ENCODE data around the gene KLHDC3. TPM values are rescaled to one million over a fixed set of nuclear protein-coding genes. Genes with fewer than 3 reads are reported as not detected.

Gene KLHDC3
- total and polyA plus RNA-seq, 10 of the 15 experiments (the other 5 are each of a cell fraction or from before 2014, with no cell fraction given): 2.4 to 102 (median 55.4) TPM

- peaks cover 6 to 21% of the 10 kb centered on the region in 2 experiments; a peak in 3 of 4 replicates for H3K36me3 ChIP-seq (ENCODE audit: control insufficient read depth in 2 of 2, insufficient read depth in 2 of 2, low read length in 1 of 2)
- no peaks in the 10 kb centered on the region for H3K79me2 ChIP-seq (ENCODE audit: control insufficient read depth, insufficient read depth, low read length)
- no peak overlapping the region for H3K9ac ChIP-seq (ENCODE audit: control insufficient read depth, insufficient read depth, low read length)
- ChIA-PET CTCF (no interaction called here), SMC1A (ENCODE audit: uncharacterized antibody, unreplicated experiment) (no interaction called here), POLR2A (interaction anchor here (0.6 kb wide), 1 partner anchor 127 kb away, joined by 5 read pairs; no protein-coding TSS in a partner anchor), RAD21 (ENCODE audit: unreplicated experiment) (no interaction called here)
- no peak overlapping the region for H3K27ac ChIP-seq (ENCODE audit: control insufficient read depth, insufficient read depth)
- no peak overlapping the region for H3K4me3 ChIP-seq
- H4K20me1 ChIP-seq (ENCODE audit: control insufficient read depth, insufficient read depth): no peaks in the 10 kb centered on the region
- H3K9me3 ChIP-seq (replicated peaks; ENCODE audit: control insufficient read depth, insufficient read depth, low read length): no peaks in the 10 kb centered on the region
- no peak overlapping the region for H2AFZ ChIP-seq (ENCODE audit: control insufficient read depth, low read depth, low read length)
- WGBS (ENCODE audit: insufficient coverage, insufficient replicate concordance, low lambda C conversion rate, missing lambda C conversion rate): 99% methylated on average over 9 of the region's 9 CpGs
- in situ Hi-C loops (cut with MboI): no loop called here
- no peaks in the 10 kb centered on the region for H3K4me1 ChIP-seq (ENCODE audit: control insufficient read depth, insufficient read depth, low read length)
- no peak for TF ChIP-seq FOS (IDR thresholded peaks at IDR 0.05; ENCODE audit: borderline replicate concordance, extremely low read depth, insufficient read length)
- TF ChIP-seq IRF4 (IDR thresholded peaks at IDR 0.05; ENCODE audit: low read depth, low read length): no peak
- no peak for TF ChIP-seq ZNF217 (IDR thresholded peaks at IDR 0.05)
- TF ChIP-seq KAT2A (conservative IDR thresholded peaks at IDR 0.05; ENCODE audit: control insufficient read depth, low read depth, low read length): no peak
- TF ChIP-seq SIN3A (IDR thresholded peaks at IDR 0.05; ENCODE audit: low read depth, low read length): no peak
- TF ChIP-seq RFX5 (IDR thresholded peaks at IDR 0.05; ENCODE audit: low read depth, low read length): no peak
- TF ChIP-seq MEF2B (IDR thresholded peaks at IDR 0.05; ENCODE audit: partially characterized antibody, poor library complexity, severe bottlenecking): no peak
- no peak for TF ChIP-seq NBN (IDR thresholded peaks at IDR 0.05)
- no peak for TF ChIP-seq HDAC6 (IDR thresholded peaks at IDR 0.05; ENCODE audit: unreplicated experiment)
- TF ChIP-seq, protein P1, sequence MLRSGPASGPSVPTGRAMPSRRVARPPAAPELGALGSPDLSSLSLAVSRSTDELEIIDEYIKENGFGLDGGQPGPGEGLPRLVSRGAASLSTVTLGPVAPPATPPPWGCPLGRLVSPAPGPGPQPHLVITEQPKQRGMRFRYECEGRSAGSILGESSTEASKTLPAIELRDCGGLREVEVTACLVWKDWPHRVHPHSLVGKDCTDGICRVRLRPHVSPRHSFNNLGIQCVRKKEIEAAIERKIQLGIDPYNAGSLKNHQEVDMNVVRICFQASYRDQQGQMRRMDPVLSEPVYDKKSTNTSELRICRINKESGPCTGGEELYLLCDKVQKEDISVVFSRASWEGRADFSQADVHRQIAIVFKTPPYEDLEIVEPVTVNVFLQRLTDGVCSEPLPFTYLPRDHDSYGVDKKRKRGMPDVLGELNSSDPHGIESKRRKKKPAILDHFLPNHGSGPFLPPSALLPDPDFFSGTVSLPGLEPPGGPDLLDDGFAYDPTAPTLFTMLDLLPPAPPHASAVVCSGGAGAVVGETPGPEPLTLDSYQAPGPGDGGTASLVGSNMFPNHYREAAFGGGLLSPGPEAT (IDR thresholded peaks at IDR 0.05; ENCODE audit: low read depth): no peak
- no peak for TF ChIP-seq IRF5 (IDR thresholded peaks at IDR 0.05; ENCODE audit: borderline replicate concordance)
- no peak for TF ChIP-seq PAX8 (IDR thresholded peaks at IDR 0.05)
- no peak for TF ChIP-seq YBX1 (IDR thresholded peaks at IDR 0.05)
- TF ChIP-seq POLR2AphosphoS2 (IDR thresholded peaks at IDR 0.05; ENCODE audit: low read depth, low read length): no peak
- no peak for TF ChIP-seq NFIC (IDR thresholded peaks at IDR 0.05; ENCODE audit: low read depth, low read length)
- no peak for TF ChIP-seq BACH1 (IDR thresholded peaks at IDR 0.05; ENCODE audit: borderline replicate concordance)
- TF ChIP-seq EZH2 (IDR thresholded peaks at IDR 0.05; ENCODE audit: borderline replicate concordance, control insufficient read depth, low read depth, low read length): no peak
- TF ChIP-seq, protein P2, sequence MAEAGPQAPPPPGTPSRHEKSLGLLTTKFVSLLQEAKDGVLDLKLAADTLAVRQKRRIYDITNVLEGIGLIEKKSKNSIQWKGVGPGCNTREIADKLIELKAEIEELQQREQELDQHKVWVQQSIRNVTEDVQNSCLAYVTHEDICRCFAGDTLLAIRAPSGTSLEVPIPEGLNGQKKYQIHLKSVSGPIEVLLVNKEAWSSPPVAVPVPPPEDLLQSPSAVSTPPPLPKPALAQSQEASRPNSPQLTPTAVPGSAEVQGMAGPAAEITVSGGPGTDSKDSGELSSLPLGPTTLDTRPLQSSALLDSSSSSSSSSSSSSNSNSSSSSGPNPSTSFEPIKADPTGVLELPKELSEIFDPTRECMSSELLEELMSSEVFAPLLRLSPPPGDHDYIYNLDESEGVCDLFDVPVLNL (IDR thresholded peaks at IDR 0.05; ENCODE audit: low read depth, low read length): no peak
- BruUV-seq (replicated peaks): no TSS peak
- intact Hi-C loops (cut with micrococcal nuclease; ENCODE audit: unreplicated experiment): no loop called here
- ATAC-seq (no peak), FAIRE-seq (no peak), DNase-seq (ENCODE audit: low read depth, low spot score) (no peak)
- no peaks in the 10 kb centered on the region for H3K27me3 ChIP-seq (replicated peaks in 1 of 2; ENCODE audit: control insufficient read depth in 2 of 2, insufficient read depth in 2 of 2, low read length in 1 of 2)
- H3K4me2 ChIP-seq (ENCODE audit: control insufficient read depth, insufficient read depth): no peak overlapping the region
These were observed 29.3 kb downstream of the KLHDC3 start for GRCh38 chr6:43043310-43043709.

Data from GM12878 (cell line).